DOHH2 (cell line): ENCODE measurements around the gene POGLUT2.

ENCODE experiments used
- H3F3A ChIP-seq: fragments of 200-600 bp; sonication (generic), shearing (Covaris generic); 2 replicates; pipeline ENCODE4 v1.6.0; 2016; ENCODE audit warnings: antibody characterized with exemption, mild to moderate bottlenecking; ENCODE audit not compliant: control insufficient read depth, insufficient read depth
- H3K27ac ChIP-seq: fragments of 200-600 bp; sonication (generic); 2 replicates; pipeline ENCODE4 v1.5.1; 2014; ENCODE audit warnings: low read depth, mild to moderate bottlenecking, low read length, moderate library complexity
- H3K27me3 ChIP-seq: fragments of 200-600 bp; sonication (generic); 2 replicates; pipeline ENCODE4 v1.6.1; 2014; ENCODE audit warnings: mild to moderate bottlenecking, low read length, mixed read lengths; ENCODE audit not compliant: control insufficient read depth
- H3K36me3 ChIP-seq: fragments of 200-600 bp; sonication (generic); 2 replicates; pipeline ENCODE4 v1.6.1; 2014; ENCODE audit warnings: mild to moderate bottlenecking, low read length, moderate library complexity, mixed read lengths; ENCODE audit not compliant: control insufficient read depth
- H3K4me1 ChIP-seq: fragments of 200-600 bp; sonication (generic); 2 replicates; pipeline ENCODE4 v1.6.1; 2014; ENCODE audit warnings: mild to moderate bottlenecking, low read length, mixed read lengths; ENCODE audit not compliant: control insufficient read depth
- H3K4me2 ChIP-seq: fragments of 200-600 bp; sonication (generic); 2 replicates; pipeline ENCODE4 v1.6.0; 2014; ENCODE audit warnings: mild to moderate bottlenecking, low read length, moderate library complexity
- H3K4me3 ChIP-seq: fragments of 200-600 bp; sonication (generic); 2 replicates; pipeline ENCODE4 v1.5.1; 2014; ENCODE audit warnings: mild to moderate bottlenecking, low read length, mixed read lengths
- H3K79me2 ChIP-seq: fragments of 200-600 bp; sonication (generic); 2 replicates; pipeline ENCODE4 v1.6.1; 2014; ENCODE audit warnings: mild to moderate bottlenecking, low read length, mixed read lengths; ENCODE audit not compliant: control insufficient read depth
- H3K9me2 ChIP-seq: fragments of 200-600 bp; sonication (generic); replicated peaks from 2 replicates; pipeline ENCODE4 v1.6.1; 2014; ENCODE audit warnings: mild to moderate bottlenecking, low read length, mixed read lengths; ENCODE audit not compliant: control insufficient read depth
- H3K9me3 ChIP-seq: fragments of 200-600 bp; sonication (generic); 2 replicates; pipeline ENCODE4 v1.6.1; 2014; ENCODE audit warnings: antibody characterized with exemption, low read length, mixed read lengths; ENCODE audit not compliant: control insufficient read depth, insufficient read depth
- H4K20me1 ChIP-seq: fragments of 200-600 bp; sonication (generic); 2 replicates; pipeline ENCODE4 v1.6.0; 2014; ENCODE audit warnings: low read depth, mild to moderate bottlenecking, antibody characterized with exemption, low read length, moderate library complexity; ENCODE audit not compliant: control insufficient read depth, insufficient read depth
- CTCF ChIP-seq: fragments of 200-600 bp; sonication (generic); IDR thresholded peaks from one replicate; pipeline ENCODE4 v1.5.1; 2014; ENCODE audit warnings: antibody characterized with exemption, mild to moderate bottlenecking, low read depth, low read length; ENCODE audit not compliant: poor library complexity, severe bottlenecking
- EZH2phosphoT487 ChIP-seq: fragments of 200-600 bp; sonication (generic); IDR thresholded peaks from 2 replicates; pipeline ENCODE4 v1.6.1; 2017; ENCODE audit warnings: borderline replicate concordance, mild to moderate bottlenecking, antibody characterized with exemption, low read length, moderate library complexity, mixed read lengths

The POGLUT2 gene

DNA sequence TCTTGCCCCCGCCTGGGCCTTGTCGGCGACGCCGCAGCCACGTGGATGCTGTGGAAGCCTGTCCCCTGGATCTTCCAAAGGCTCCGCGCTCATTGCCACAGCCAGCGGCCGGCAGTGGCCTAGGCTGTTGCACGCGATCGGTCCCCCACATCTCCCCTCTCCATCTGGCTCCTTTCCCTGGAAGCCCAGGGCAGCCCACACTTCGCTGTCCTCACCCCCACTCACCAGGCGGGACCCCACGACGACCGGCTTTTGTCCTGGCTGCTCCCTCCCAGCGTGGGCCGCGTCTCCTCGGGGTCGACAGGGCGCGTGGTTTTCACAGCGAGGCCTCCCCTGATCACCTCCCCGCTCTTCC is 24.6 kb downstream of the POGLUT2 start:
- Histone ChIP-seq H4K20me1 (no peaks in the 10 kb centered on the region), H3K9me3 (peaks cover 7% of the 10 kb centered on the region; the same call in 1 of the 2 replicates), H3K4me2 (peak overlapping the region; percentile 91), H3K27ac (no peak overlapping the region), H3K27me3 (no peaks in the 10 kb centered on the region), H3F3A (no peaks in the 10 kb centered on the region), H3K9me2 (no peaks in the 10 kb centered on the region), H3K4me1 (peaks cover 37% of the 10 kb centered on the region), H3K4me3 (peak overlapping the region; percentile 78), H3K79me2 (peaks cover 24% of the 10 kb centered on the region), H3K36me3 (peaks cover 4% of the 10 kb centered on the region; the same call in 1 of the 2 replicates)
- TF ChIP-seq EZH2phosphoT487 (no peak), CTCF (no peak)

- Histone ChIP-seq H3F3A (no peaks in the 10 kb centered on the region), H3K36me3 (peaks cover 4% of the 10 kb centered on the region; the same call in 1 of the 2 replicates), H3K9me2 (no peaks in the 10 kb centered on the region), H3K79me2 (peaks cover 24% of the 10 kb centered on the region), H3K9me3 (peaks cover 7% of the 10 kb centered on the region; the same call in 1 of the 2 replicates), H4K20me1 (no peaks in the 10 kb centered on the region), H3K27me3 (no peaks in the 10 kb centered on the region), H3K4me2 (peak within 1 kb of the TSS; percentile 91), H3K4me3 (peak within 1 kb of the TSS; percentile 78), H3K27ac (no peak within 1 kb of the TSS), H3K4me1 (peaks cover 37% of the 10 kb centered on the region)
- no peak for TF ChIP-seq EZH2phosphoT487
- TF ChIP-seq CTCF, result no peak
Measured at GRCh38 chr13:102773441-102774213, 25.1 kb downstream of the POGLUT2 start, which contains the start of gene TEX30. Gene TEX30, minus strand, starts transcription at chr13:102773786. Its CDS starts 3,760 bp downstream, at chr13:102770026.

- H3K36me3 ChIP-seq, result peaks cover 16% of the 10 kb centered on the region
- peaks cover 37% of the 10 kb centered on the region for H3K4me1 ChIP-seq
- no peaks in the 10 kb centered on the region for H3F3A ChIP-seq
- H3K27me3 ChIP-seq, result no peaks in the 10 kb centered on the region
- peaks cover 7% of the 10 kb centered on the region; the same call in 1 of the 2 replicates for H3K9me3 ChIP-seq
- H3K4me2 ChIP-seq, result peak overlapping the region; percentile 91
- no peaks in the 10 kb centered on the region for H4K20me1 ChIP-seq
- peak overlapping the region; percentile 78; the same call in 1 of the 2 replicates for H3K4me3 ChIP-seq
- H3K79me2 ChIP-seq, result peaks cover 24% of the 10 kb centered on the region
- TF ChIP-seq CTCF (no peak), EZH2phosphoT487 (no peak)
- no peak overlapping the region for H3K27ac ChIP-seq
- no peaks in the 10 kb centered on the region for H3K9me2 ChIP-seq
Measured at GRCh38 chr13:102772042-102772425, 26.7 kb downstream of the POGLUT2 start.
